ENCODE data around the gene OBP2B.

The OBP2B gene

DNA sequence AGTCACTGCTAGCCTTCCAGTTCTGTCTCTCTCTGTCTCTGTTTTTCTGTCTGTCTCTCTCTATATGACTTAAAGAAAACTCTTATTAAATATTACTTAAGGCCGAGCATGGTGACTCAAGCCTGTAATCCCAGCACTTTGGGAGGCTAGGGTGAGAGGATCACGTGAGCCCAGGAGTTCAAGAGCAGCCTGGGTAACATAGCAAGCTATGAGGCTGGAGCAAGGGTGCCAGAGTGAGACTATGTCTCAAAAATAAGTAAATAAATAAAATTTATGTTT is 43.7 kb downstream of the OBP2B start:
- no peak for DNase-seq

DNA sequence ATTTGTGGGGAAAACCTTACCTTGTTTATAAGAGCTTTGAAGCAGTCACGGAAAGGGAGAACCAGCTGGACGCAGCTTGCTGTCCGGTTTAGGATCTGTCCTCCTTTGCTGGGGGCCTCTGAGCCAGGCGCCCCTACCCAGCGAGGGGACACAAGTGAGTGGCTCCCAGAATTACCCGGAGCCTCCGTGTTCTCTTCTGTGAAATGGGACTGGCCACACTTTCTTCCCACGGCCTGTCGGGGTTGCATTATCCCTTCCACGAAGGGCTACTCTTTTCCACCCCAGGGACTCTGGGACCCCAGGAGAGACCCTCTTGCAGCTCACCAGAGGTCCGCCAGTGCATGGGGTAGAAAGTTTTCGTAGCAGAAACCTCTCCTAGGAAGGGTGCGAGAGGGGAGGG is 44.9 kb downstream of the OBP2B start:
- no peak for DNase-seq

DNA sequence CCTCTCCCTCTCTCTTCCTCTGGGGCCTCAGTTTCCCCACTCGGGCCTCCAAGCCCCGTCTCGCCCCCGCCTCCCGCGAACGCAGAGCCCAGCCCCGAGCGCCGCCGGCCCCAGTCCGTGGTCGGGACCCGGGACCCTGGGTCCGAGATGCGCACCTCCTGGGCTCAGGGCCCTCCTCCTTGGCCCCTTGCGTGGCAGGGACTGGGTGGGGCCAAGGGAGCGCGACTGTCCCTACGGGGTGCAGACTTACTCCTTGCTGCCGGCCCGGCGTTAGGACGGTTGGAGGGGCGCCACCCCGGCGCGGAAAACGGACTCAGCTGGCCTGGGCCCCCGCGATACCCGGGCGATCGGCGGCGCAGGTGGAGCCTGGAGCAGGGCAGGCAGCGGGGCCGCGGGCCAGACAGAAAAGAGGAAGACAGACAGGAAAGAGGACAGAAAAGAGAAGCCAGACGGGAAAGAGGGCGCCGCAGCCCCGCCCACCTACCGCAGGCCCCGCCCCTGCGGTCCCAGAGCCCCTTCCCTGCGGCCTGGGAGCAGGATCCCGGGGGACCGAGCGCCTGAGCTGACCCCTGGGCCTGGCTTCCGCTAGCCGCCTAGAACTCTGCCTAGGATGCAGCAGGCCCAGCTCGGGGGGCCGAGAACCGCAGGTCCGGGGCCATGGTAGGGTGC is 45.4 kb downstream of the OBP2B start, which contains the start of gene GBGT1:
GBGT1 (minus strand) TSS at position 411 of the 669 bp plus-strand sequence. CDS start 1,502 bp downstream, outside the sequence.
- DNase-seq, result no peak

DNA sequence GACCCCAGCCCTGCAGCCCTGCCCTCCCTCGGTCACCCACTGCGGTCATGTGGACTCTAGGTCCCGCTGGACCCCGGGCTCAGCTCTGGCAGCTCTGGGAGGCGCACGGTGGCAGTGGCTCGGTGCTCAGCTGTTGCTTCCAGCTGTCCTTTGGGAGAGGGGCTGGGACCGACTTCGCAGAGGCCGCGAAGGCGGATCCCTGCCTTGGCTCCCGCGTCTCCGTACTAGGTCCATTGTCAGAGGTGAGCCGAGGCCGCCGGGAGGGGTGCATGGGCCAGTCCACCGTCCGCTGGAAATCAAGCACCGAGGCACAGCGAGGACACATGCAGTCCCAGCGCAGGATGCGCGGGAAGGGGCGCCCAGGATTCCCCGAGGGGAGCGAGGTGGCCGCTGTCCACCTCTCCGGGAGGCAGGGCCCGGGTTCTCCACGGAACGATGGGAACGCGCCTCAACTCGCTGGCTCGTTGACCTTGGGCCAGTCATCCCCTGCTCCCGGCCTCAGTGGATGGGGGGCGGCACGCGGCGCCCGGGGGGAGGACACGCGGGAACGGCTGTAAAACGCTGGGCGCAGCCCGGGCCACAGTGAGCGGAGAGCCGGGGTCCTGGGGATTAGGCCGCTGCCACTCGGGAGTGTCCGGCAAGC is 46.1 kb downstream of the OBP2B start:
- DNase-seq, result no peak

DNA sequence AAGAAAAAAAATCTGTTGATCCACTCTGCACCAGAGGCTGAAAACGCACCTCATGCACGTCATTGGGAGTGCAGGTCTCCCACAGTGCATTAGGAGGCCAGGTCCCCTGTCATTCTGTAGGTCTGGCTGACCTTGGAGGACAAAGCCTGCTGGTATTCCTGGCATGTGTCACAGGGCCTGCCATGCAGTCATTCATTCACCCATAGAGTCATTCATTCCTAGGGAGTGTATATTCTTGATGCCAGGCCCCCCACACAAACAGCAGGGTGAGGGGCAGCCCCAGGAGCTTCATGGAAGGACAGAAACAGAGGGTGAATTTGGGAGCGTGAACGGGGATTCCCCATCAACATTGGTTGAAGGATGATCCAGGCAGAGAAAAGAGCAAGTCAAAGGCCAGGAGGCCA is 47.5 kb downstream of the OBP2B start:
- no peak for DNase-seq

DNA sequence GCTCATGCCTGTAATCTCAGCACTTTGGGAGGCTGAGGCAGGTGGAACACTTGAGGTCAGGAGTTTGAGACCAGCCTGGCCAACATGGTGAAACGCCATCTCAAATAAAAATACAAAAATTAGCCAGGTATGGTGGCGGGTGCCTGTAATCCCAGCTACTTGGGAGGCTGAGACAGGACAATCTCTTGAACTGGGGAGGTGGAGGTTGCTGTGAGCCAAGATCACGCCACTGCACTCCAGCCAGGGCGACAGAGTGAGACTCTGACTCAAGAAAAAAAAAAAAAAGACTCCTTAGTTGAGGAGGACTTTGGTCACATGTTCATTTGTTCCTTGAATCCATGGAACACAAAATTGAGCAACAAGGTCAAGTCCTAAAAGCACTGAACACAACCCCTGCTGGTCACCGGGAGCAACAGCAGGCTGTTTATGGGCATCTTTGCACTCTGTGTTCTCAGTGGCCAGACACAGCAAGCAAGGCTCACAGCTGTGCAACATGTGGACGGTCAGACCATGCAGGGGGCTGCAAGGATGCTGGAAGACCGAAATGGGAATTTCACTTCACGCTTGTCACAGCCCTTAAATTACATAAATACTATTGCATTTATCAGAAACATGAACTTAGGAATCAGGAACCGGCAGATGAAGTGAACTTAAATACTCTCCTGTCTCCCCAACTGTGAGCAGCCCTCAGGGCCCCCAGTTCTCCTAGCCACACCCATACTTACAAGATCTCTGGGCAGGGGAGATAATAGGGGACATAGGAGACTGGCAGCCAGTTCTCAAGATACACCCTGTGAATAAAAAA is 48.1 kb downstream of the OBP2B start:
- no peak for DNase-seq

DNA sequence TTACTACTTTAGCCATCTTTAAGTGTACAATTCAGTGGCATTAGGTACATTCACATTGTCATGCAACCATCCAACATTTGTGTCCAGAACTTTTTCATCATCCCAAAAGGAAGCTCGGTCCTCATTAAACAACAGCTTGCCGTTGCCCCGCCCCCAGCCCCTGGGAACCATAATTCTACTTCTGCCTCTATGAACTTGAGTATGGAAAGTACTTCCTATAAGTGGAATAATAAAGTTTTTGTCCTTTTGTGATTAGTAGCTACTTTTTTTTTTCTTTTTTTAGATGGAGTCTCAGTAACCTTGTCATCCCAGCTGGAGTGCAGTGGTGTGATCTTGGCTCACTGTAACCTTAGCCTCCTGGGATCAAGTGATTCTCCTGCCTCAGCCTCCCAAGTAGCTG is 50.4 kb downstream of the OBP2B start:
- peak; percentile 6 for DNase-seq

All from right forelimb (tissue), 1 donor.